H9 (cell line): ENCODE data around the gene ASGR1. TPM values are rescaled to one million over a fixed set of nuclear protein-coding genes. Genes with fewer than 3 reads are reported as not detected.

ENCODE experiments used
- DNase-seq: peaks from one replicate; pipeline ENCODE4 v3.0.0-alpha.2; 2017
- H2AFZ ChIP-seq: one replicate; pipeline ENCODE4 v1.6.1; 2013; ENCODE audit warnings: mild to moderate bottlenecking, low read length, control low read depth, moderate library complexity
- H2AK5ac ChIP-seq: 2 replicates; pipeline ENCODE4 v1.6.1; 2013; ENCODE audit warnings: low read length, control low read depth, mixed read lengths; ENCODE audit not compliant: insufficient read length
- H2BK120ac ChIP-seq: one replicate; pipeline ENCODE4 v1.6.1; 2013; ENCODE audit warnings: low read depth, mild to moderate bottlenecking, low read length, control low read depth, inconsistent platforms; ENCODE audit not compliant: poor library complexity, severe bottlenecking
- H2BK12ac ChIP-seq: 2 replicates; pipeline ENCODE4 v1.6.1; 2013; ENCODE audit warnings: low read length, control low read depth, mixed read lengths, low read depth; ENCODE audit not compliant: insufficient read length
- H2BK15ac ChIP-seq: 2 replicates; pipeline ENCODE4 v1.6.1; 2013; ENCODE audit warnings: low read depth, low read length, control low read depth
- H2BK20ac ChIP-seq: one replicate; pipeline ENCODE4 v1.6.1; 2013; ENCODE audit warnings: low read depth, mild to moderate bottlenecking, low read length, control low read depth, inconsistent platforms; ENCODE audit not compliant: poor library complexity, severe bottlenecking
- H2BK5ac ChIP-seq: 2 replicates; pipeline ENCODE4 v1.6.1; 2013; ENCODE audit warnings: low read length, control low read depth, mixed read lengths; ENCODE audit not compliant: insufficient read length
- H3K14ac ChIP-seq: 2 replicates; pipeline ENCODE4 v1.6.1; 2013; ENCODE audit warnings: low read length, control low read depth; ENCODE audit not compliant: insufficient read depth
- H3K18ac ChIP-seq: 2 replicates; pipeline ENCODE4 v1.6.1; 2013; ENCODE audit warnings: low read depth, mild to moderate bottlenecking, mixed read lengths, low read length, control low read depth; ENCODE audit not compliant: insufficient read length
- H3K23ac ChIP-seq: 2 replicates; pipeline ENCODE4 v1.6.1; 2013; ENCODE audit warnings: low read length, control low read depth, mixed read lengths, low read depth; ENCODE audit not compliant: insufficient read length
- H3K23me2 ChIP-seq: 2 replicates; pipeline ENCODE4 v1.6.1; 2013; ENCODE audit warnings: low read depth, mild to moderate bottlenecking, mixed read lengths, low read length, control low read depth; ENCODE audit not compliant: insufficient read length, poor library complexity, severe bottlenecking
- H3K27ac ChIP-seq: 2 replicates; pipeline ENCODE4 v1.5.1; 2013; ENCODE audit warnings: low read length, control low read depth, mixed read lengths, low read depth; ENCODE audit not compliant: insufficient read length
- H3K27me3 ChIP-seq: 2 replicates; pipeline ENCODE4 v1.6.1; 2013; ENCODE audit warnings: low read length, control low read depth, inconsistent platforms; ENCODE audit not compliant: insufficient read depth
- H3K4ac ChIP-seq: 2 replicates; pipeline ENCODE4 v1.6.1; 2013; ENCODE audit warnings: low read depth, mild to moderate bottlenecking, control low read depth, inconsistent platforms, low read length, moderate library complexity
- H3K4me1 ChIP-seq: 2 replicates; pipeline ENCODE4 v1.6.1; 2013; ENCODE audit warnings: low read length, control low read depth, inconsistent platforms; ENCODE audit not compliant: insufficient read depth
- H3K4me2 ChIP-seq: 2 replicates; pipeline ENCODE4 v1.6.1; 2013; ENCODE audit warnings: low read length, control low read depth, mixed read lengths; ENCODE audit not compliant: insufficient read length, insufficient read depth
- H3K56ac ChIP-seq: 2 replicates; pipeline ENCODE4 v1.6.1; 2013; ENCODE audit warnings: low read depth, mild to moderate bottlenecking, mixed read lengths, low read length, control low read depth; ENCODE audit not compliant: insufficient read length
- H3K79me1 ChIP-seq: 2 replicates; pipeline ENCODE4 v1.6.1; 2013; ENCODE audit warnings: low read depth, mild to moderate bottlenecking, moderate library complexity, low read length, control low read depth, inconsistent platforms; ENCODE audit not compliant: insufficient read depth, poor library complexity, severe bottlenecking
- H3K79me2 ChIP-seq: 2 replicates; pipeline ENCODE4 v1.6.1; 2013; ENCODE audit warnings: low read length, control low read depth, inconsistent platforms; ENCODE audit not compliant: insufficient read depth
- H3K9ac ChIP-seq: 2 replicates; pipeline ENCODE4 v1.6.1; 2013; ENCODE audit warnings: low read length, control low read depth, mixed read lengths; ENCODE audit not compliant: insufficient read length; ENCODE audit errors: extremely low read depth
- H3K9me3 ChIP-seq: one replicate; pipeline ENCODE4 v1.6.1; 2013; ENCODE audit warnings: low read depth, low read length, inconsistent platforms; ENCODE audit not compliant: control insufficient read depth
- H3T11ph ChIP-seq: one replicate; pipeline ENCODE4 v1.6.1; 2013; ENCODE audit warnings: mild to moderate bottlenecking, low read length, control low read depth, inconsistent platforms
- H4K20me1 ChIP-seq: one replicate; pipeline ENCODE4 v1.6.1; 2013; ENCODE audit not compliant: control insufficient read depth, insufficient read length, insufficient read depth
- H4K5ac ChIP-seq: 2 replicates; pipeline ENCODE4 v1.6.1; 2013; ENCODE audit warnings: low read depth, mild to moderate bottlenecking, mixed read lengths, low read length, control low read depth; ENCODE audit not compliant: insufficient read length
- H4K8ac ChIP-seq: replicated peaks from 2 replicates; pipeline ENCODE4 v1.6.1; 2013; ENCODE audit warnings: low read length, control low read depth, mixed read lengths, low read depth; ENCODE audit not compliant: insufficient read length
- H4K91ac ChIP-seq: 2 replicates; pipeline ENCODE4 v1.6.1; 2013; ENCODE audit warnings: low read depth, mild to moderate bottlenecking, moderate library complexity, mixed read lengths, low read length, control low read depth; ENCODE audit not compliant: insufficient read length
- H3K27ac Mint-ChIP-seq, 3 experiments: 2 replicates in 2 of 3; 3 replicates in 1 of 3; pipeline ENCODE4 v1.8.0; 2020 to 2021; ENCODE audit warnings: mixed read lengths in 3 of 3, mild to moderate bottlenecking in 1 of 3, moderate library complexity in 1 of 3
- H3K27me3 Mint-ChIP-seq: 2 replicates; pipeline ENCODE4 v1.8.0; 2021; ENCODE audit warnings: low read depth, mild to moderate bottlenecking, moderate library complexity, mixed read lengths
- H3K36me3 Mint-ChIP-seq, 3 experiments: 2 replicates in 2 of 3; 3 replicates in 1 of 3; pipeline ENCODE4 v1.8.0; 2020 to 2021; ENCODE audit warnings: low read depth in 3 of 3, mixed read lengths in 3 of 3; ENCODE audit not compliant: insufficient read depth in 1 of 3
- H3K4me1 Mint-ChIP-seq, 2 experiments: 2 replicates each; pipeline ENCODE4 v1.8.0; 2020; ENCODE audit warnings: mixed read lengths in 2 of 2
- H3K4me3 Mint-ChIP-seq, 2 experiments: 2 replicates in 1 of 2; 3 replicates in 1 of 2; pipeline ENCODE4 v1.8.0; 2020 to 2021; ENCODE audit warnings: mild to moderate bottlenecking in 2 of 2, mixed read lengths in 2 of 2, moderate library complexity in 1 of 2
- H3K9me3 Mint-ChIP-seq, 2 experiments: 2 replicates in 1 of 2; 3 replicates in 1 of 2; pipeline ENCODE4 v1.8.0; 2020; ENCODE audit warnings: mild to moderate bottlenecking in 2 of 2, mixed read lengths in 2 of 2, moderate library complexity in 1 of 2
- WGBS: extraction: QIAGEN DNeasy Blood & Tissue Kit; methylation state at CpG from one replicate; pipeline ENCODE4 v1.1.7; 2013; ENCODE audit warnings: missing lambda C conversion rate, low lambda C conversion rate, mixed read lengths; ENCODE audit not compliant: insufficient read length; ENCODE audit errors: extremely low coverage; 5-methylcytosine and 5-hydroxymethylcytosine counted together
- total RNA-seq: library from RNA; stranded (reverse); gene quantifications from 2 replicates; pipeline ENCODE4 v1.2.1, GENCODE V29; 2021
- TF ChIP-seq, protein P1 (sequence below): fragments of 200-600 bp; sonication (generic); conservative IDR thresholded peaks from 3 replicates; pipeline ENCODE4 v1.8.0; 2021; ENCODE audit warnings: antibody characterized with exemption, mild to moderate bottlenecking

The ASGR1 gene
- total RNA-seq, 1 experiment from 2014 or later, result 5.9 TPM

DNA sequence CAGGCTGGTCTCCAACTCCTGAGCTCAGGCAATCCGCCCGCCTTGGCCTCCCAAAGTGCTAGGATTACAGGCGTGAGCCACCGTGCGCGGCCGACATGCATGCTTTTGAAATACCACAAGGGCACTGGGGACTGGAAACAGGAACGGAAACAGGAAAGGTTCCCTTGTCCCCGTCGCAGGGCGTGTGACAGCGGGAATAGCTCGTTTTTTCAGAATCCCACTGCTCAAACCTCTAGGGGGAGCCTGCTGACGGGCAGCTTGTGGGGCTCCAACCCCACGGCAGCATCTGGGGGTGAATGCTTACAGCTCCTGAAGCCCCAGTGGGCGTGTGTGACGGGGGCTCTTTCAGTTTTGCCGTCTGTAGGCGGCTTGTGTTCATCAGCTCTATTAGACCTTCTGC, 45.7 kb downstream of the ASGR1 start:
- Mint-ChIP-seq H3K9me3 (no peaks in the 10 kb centered on the region; a peak in 1 of 5 replicates), H3K27ac (peak overlapping the region in 2 of 3 experiments; percentile 77 to 99; a peak in 4 of 7 replicates), H3K36me3 (no peaks in the 10 kb centered on the region), H3K27me3 (peaks cover 71% of the 10 kb centered on the region), H3K4me3 (peak overlapping the region; percentile 57 to 70), H3K4me1 (peaks cover 32 to 50% of the 10 kb centered on the region in 2 experiments)
- DNase-seq, result peak; percentile 89
- TF ChIP-seq, protein P1, sequence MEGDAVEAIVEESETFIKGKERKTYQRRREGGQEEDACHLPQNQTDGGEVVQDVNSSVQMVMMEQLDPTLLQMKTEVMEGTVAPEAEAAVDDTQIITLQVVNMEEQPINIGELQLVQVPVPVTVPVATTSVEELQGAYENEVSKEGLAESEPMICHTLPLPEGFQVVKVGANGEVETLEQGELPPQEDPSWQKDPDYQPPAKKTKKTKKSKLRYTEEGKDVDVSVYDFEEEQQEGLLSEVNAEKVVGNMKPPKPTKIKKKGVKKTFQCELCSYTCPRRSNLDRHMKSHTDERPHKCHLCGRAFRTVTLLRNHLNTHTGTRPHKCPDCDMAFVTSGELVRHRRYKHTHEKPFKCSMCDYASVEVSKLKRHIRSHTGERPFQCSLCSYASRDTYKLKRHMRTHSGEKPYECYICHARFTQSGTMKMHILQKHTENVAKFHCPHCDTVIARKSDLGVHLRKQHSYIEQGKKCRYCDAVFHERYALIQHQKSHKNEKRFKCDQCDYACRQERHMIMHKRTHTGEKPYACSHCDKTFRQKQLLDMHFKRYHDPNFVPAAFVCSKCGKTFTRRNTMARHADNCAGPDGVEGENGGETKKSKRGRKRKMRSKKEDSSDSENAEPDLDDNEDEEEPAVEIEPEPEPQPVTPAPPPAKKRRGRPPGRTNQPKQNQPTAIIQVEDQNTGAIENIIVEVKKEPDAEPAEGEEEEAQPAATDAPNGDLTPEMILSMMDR, result peak; percentile 63
- Histone ChIP-seq H3K27me3 (no peaks in the 10 kb centered on the region), H2AFZ (no peak overlapping the region), H4K5ac (no peak overlapping the region), H2BK5ac (no peak overlapping the region), H3K14ac (peak overlapping the region; percentile 82), H3K4ac (no peak overlapping the region; the same call in 1 of the 2 replicates), H3K4me1 (peaks cover 2% of the 10 kb centered on the region; the same call in 1 of the 2 replicates), H2BK12ac (no peak overlapping the region), H3K4me2 (peak overlapping the region; percentile 30), H2BK120ac (no peak overlapping the region), H3K23ac (no peak overlapping the region), H3K9ac (no peak overlapping the region), H3K18ac (peak overlapping the region; percentile 72), H2AK5ac (no peak overlapping the region), H4K8ac (no peak overlapping the region), H2BK20ac (no peak overlapping the region), H2BK15ac (no peak overlapping the region), H3T11ph (no peak overlapping the region), H3K9me3 (no peaks in the 10 kb centered on the region), H4K91ac (no peak overlapping the region), H3K23me2 (peaks cover 3% of the 10 kb centered on the region), H3K27ac (no peak overlapping the region), H3K56ac (no peak overlapping the region), H3K79me2 (no peaks in the 10 kb centered on the region), H3K79me1 (no peaks in the 10 kb centered on the region), H4K20me1 (no peaks in the 10 kb centered on the region)
- no CpG with 5 or more reads among the region's 19 CpGs for whole genome bisulfite sequencing
